HepG2 (cell line): ENCODE measurements around the gene BABAM2.

Source experiments
- BHLHE40 ChIP-seq: IDR thresholded peaks from 2 replicates; pipeline ENCODE4 v1.6.1; 2011; ENCODE audit warnings: low read length, improper control_type of control experiment
- CHD2 ChIP-seq: IDR thresholded peaks from 2 replicates; pipeline ENCODE4 v1.6.1; 2011; ENCODE audit warnings: low read depth, low read length, improper control_type of control experiment
- CSRNP1 ChIP-seq: sonication (generic); formaldehyde crosslinking; IDR thresholded peaks from 2 replicates; pipeline ENCODE4 v1.8.1; 2023; ENCODE audit warnings: mild to moderate bottlenecking, missing genetic modification reagents
- CTCF ChIP-seq: sonication (generic); formaldehyde crosslinking; IDR thresholded peaks from 2 replicates; pipeline ENCODE4 v1.5.0; 2020; ENCODE audit warnings: mild to moderate bottlenecking, missing genetic modification reagents, moderate library complexity
- HNRNPH1 ChIP-seq: fragments of 200-400 bp; formaldehyde crosslinking; optimal IDR thresholded peaks from 2 replicates; pipeline ENCODE3; 2017; ENCODE audit warnings: mild to moderate bottlenecking, low read depth, low read length
- NR3C1 ChIP-seq: sonication (generic); formaldehyde crosslinking; IDR thresholded peaks from 2 replicates; pipeline ENCODE4 v1.4.0; 2020; ENCODE audit warnings: missing genetic modification reagents
- POLR2A ChIP-seq, 2 experiments: IDR thresholded peaks; 2 replicates each; pipeline ENCODE4 v1.6.1; 2011; ENCODE audit warnings: low read depth in 2 of 2, low read length in 2 of 2, mild to moderate bottlenecking in 1 of 2, moderate library complexity in 1 of 2; ENCODE audit not compliant: insufficient read depth in 1 of 2
- POLR2AphosphoS5 ChIP-seq: IDR thresholded peaks from 2 replicates; pipeline ENCODE4 v1.6.1; 2012; ENCODE audit warnings: low read depth, low read length
- TCF12 ChIP-seq, 2 experiments: fragments of 450-650 bp in 1 of 2; sonication (generic) in 1 of 2; formaldehyde crosslinking in 1 of 2; IDR thresholded peaks; 2 replicates each; pipeline versions ENCODE4 v1.6.1 to v1.8.0; 2017 to 2022; ENCODE audit warnings: antibody characterized with exemption in 1 of 2, mild to moderate bottlenecking in 1 of 2, missing genetic modification reagents in 1 of 2, moderate library complexity in 1 of 2
- ZC3H4 ChIP-seq: sonication (generic); formaldehyde crosslinking; IDR thresholded peaks from 2 replicates; pipeline ENCODE4 v1.4.0; 2020; ENCODE audit warnings: missing genetic modification reagents, borderline replicate concordance
- ZSCAN20 ChIP-seq: sonication (generic); formaldehyde crosslinking; IDR thresholded peaks from 2 replicates; pipeline ENCODE4 v1.4.0; 2020; ENCODE audit warnings: missing genetic modification reagents, mild to moderate bottlenecking, borderline replicate concordance

GRCh38 chr2:27875089-27875881, 15.2 kb upstream of the BABAM2 start:
- TF ChIP-seq HNRNPH1 (no peak), ZSCAN20 (CRISPR knock-in tag) (no peak), CTCF (CRISPR knock-in tag) (no peak), BHLHE40 (no peak), POLR2AphosphoS5 (no peak), TCF12 (IDR thresholded peaks at IDR 0.05) (no peak), TCF12 (CRISPR knock-in tag; IDR thresholded peaks at IDR 0.05) (no peak), POLR2A (IDR thresholded peaks at IDR 0.05; ENCODE audit: insufficient read depth in 1 of 2, low read depth in 2 of 2, low read length in 2 of 2) (no peak), CSRNP1 (no peak), NR3C1 (CRISPR knock-in tag) (no peak), ZC3H4 (CRISPR knock-in tag) (no peak), CHD2 (no peak)
